Measurements from ENCODE around the gene NFE2L3. TPM values are rescaled to one million over a fixed set of nuclear protein-coding genes. Genes with fewer than 3 reads are reported as not detected.
"Not testable (repeated sequence)": the region's sequence is repeated elsewhere in the genome, so short reads cannot be mapped to it uniquely, and the experiment has no call there.

NFE2L3 gene
- total RNA-seq: 10 to 100 TPM; 19.9 to 23.8 TPM

- ChIA-PET POLR2A (interaction anchor here (0.6 to 1.9 kb wide), 9 partner anchors 15 to 142 kb away, joined by 3 to 19 read pairs (median 10); partner anchors contain the start of gene CBX3), CTCF (interaction anchor here (0.6 to 3.3 kb wide), 9 partner anchors 14 to 1013 kb away, joined by 3 to 21 read pairs (median 6); partner anchors contain the start of genes CBX3 and HOXA9)
- H3K27me3 Mint-ChIP-seq: no peaks in the 10 kb centered on the region
- H3K36me3 Mint-ChIP-seq (ENCODE audit: low read depth): peaks cover 16% of the 10 kb centered on the region
- peak within 1 kb of the TSS; percentile 93 for H3K4me3 Mint-ChIP-seq
- ATAC-seq: peak; percentile 68
- intact Hi-C loops (cut with DNase I, micrococcal nuclease): loop anchor here in 1 of 2 experiments (1.0 to 5.0 kb wide), 6 partner anchors 49 to 290 kb away; partner anchors contain the start of gene CBX3
- peaks cover 52% of the 10 kb centered on the region for H3K4me1 Mint-ChIP-seq
- no peaks in the 10 kb centered on the region for H3K9me3 Mint-ChIP-seq (ENCODE audit: low read depth)
- DNase-seq: peak; percentile 91
- H3K27ac Mint-ChIP-seq: peak within 1 kb of the TSS; percentile 97
Observed at GRCh38 chr7:26151953-26152781, at the start of gene NFE2L3. TSS of gene NFE2L3 (plus strand) at chr7:26152198. CDS start at chr7:26152499, 301 bp downstream.

GRCh38 chr7:26103596-26103995 is 48.4 kb upstream of the NFE2L3 start:
- ChIA-PET POLR2A (interaction anchor here (0.7 kb wide), 1 partner anchor 90 kb away, joined by 3 read pairs; no protein-coding TSS in a partner anchor), CTCF (interaction anchor here (0.6 to 5.7 kb wide), 3 partner anchors 14 to 66 kb away, joined by 3 to 36 read pairs (median 4); no protein-coding TSS in a partner anchor)
- Mint-ChIP-seq H3K9me3 (ENCODE audit: low read depth) (no peaks in the 10 kb centered on the region), H3K27me3 (no peaks in the 10 kb centered on the region), H3K4me3 (no peak overlapping the region), H3K36me3 (ENCODE audit: low read depth) (no peaks in the 10 kb centered on the region), H3K4me1 (peaks cover 27% of the 10 kb centered on the region), H3K27ac (no peak overlapping the region)
- intact Hi-C loops (cut with DNase I, micrococcal nuclease): no loop called here
- no peak for DNase-seq
- no peak for ATAC-seq

- CTCF ChIA-PET: interaction anchor here (0.6 to 5.7 kb wide), 2 partner anchors 16 to 125 kb away, joined by 3 to 36 read pairs; no protein-coding TSS in a partner anchor
- Mint-ChIP-seq H3K27me3 (no peaks in the 10 kb centered on the region), H3K4me3 (no peak overlapping the region), H3K36me3 (ENCODE audit: low read depth) (no peaks in the 10 kb centered on the region), H3K4me1 (peaks cover 16% of the 10 kb centered on the region), H3K9me3 (ENCODE audit: low read depth) (no peaks in the 10 kb centered on the region), H3K27ac (no peak overlapping the region)
- DNase-seq (no peak), ATAC-seq (no peak)
- intact Hi-C loops (cut with DNase I, micrococcal nuclease): no loop called here
- POLR2A ChIA-PET: no interaction called here
Observed at GRCh38 chr7:26105236-26105635, 46.8 kb upstream of the NFE2L3 start.

GRCh38 chr7:26105931-26106330 is 46.1 kb upstream of the NFE2L3 start:
- Mint-ChIP-seq H3K4me1 (peaks cover 14% of the 10 kb centered on the region), H3K27me3 (no peaks in the 10 kb centered on the region), H3K36me3 (ENCODE audit: low read depth) (no peaks in the 10 kb centered on the region), H3K27ac (no peak overlapping the region), H3K4me3 (no peak overlapping the region), H3K9me3 (ENCODE audit: low read depth) (no peaks in the 10 kb centered on the region)
- POLR2A ChIA-PET: no interaction called here
- intact Hi-C loops (cut with DNase I, micrococcal nuclease): no loop called here
- DNase-seq: no peak
- ATAC-seq: no peak
- CTCF ChIA-PET: interaction anchor here (0.6 to 5.7 kb wide), 3 partner anchors 13 to 125 kb away, joined by 3 to 36 read pairs (median 3); no protein-coding TSS in a partner anchor

- intact Hi-C loops (cut with DNase I, micrococcal nuclease): no loop called here
- no peak overlapping the region for H3K27ac Mint-ChIP-seq
Observed at GRCh38 chr7:26112203-26112740, 39.7 kb upstream of the NFE2L3 start.

GRCh38 chr7:26115650-26116049 is 36.3 kb upstream of the NFE2L3 start:
- intact Hi-C loops (cut with DNase I, micrococcal nuclease): no loop called here
- POLR2A ChIA-PET: no interaction called here
- no peak for DNase-seq

More at GRCh38 chr7:26112203-26112740, 39.7 kb upstream of the NFE2L3 start:
- CTCF ChIA-PET: interaction anchor here (0.6 to 1.5 kb wide), 5 partner anchors 7 to 400 kb away, joined by 3 to 5 read pairs (median 4); no protein-coding TSS in a partner anchor
- POLR2A ChIA-PET: no interaction called here
- no peak overlapping the region for H3K4me3 Mint-ChIP-seq
- peaks cover 8% of the 10 kb centered on the region for H3K4me1 Mint-ChIP-seq
- H3K9me3 Mint-ChIP-seq (ENCODE audit: low read depth): no peaks in the 10 kb centered on the region
- no peaks in the 10 kb centered on the region for H3K36me3 Mint-ChIP-seq (ENCODE audit: low read depth)
- no peaks in the 10 kb centered on the region for H3K27me3 Mint-ChIP-seq
- ATAC-seq: no peak
- DNase-seq: no peak

GRCh38 chr7:26117142-26117807 is 34.7 kb upstream of the NFE2L3 start:
- Mint-ChIP-seq H3K27ac (no peak overlapping the region), H3K4me1 (peaks cover 2% of the 10 kb centered on the region), H3K36me3 (ENCODE audit: low read depth) (no peaks in the 10 kb centered on the region), H3K9me3 (ENCODE audit: low read depth) (no peaks in the 10 kb centered on the region), H3K27me3 (no peaks in the 10 kb centered on the region), H3K4me3 (no peak overlapping the region)
- ChIA-PET POLR2A (interaction anchor here (0.5 kb wide), 1 partner anchor 15 kb away, joined by 5 read pairs; no protein-coding TSS in a partner anchor), CTCF (interaction anchor here (0.6 to 1.8 kb wide), 5 partner anchors 13 to 981 kb away, joined by 3 to 8 read pairs (median 4); no protein-coding TSS in a partner anchor)
- ATAC-seq (no peak), DNase-seq (peak; percentile 31)
- intact Hi-C loops (cut with DNase I, micrococcal nuclease): no loop called here

More at GRCh38 chr7:26115650-26116049, 36.3 kb upstream of the NFE2L3 start:
- H3K4me1 Mint-ChIP-seq: peaks cover 9% of the 10 kb centered on the region
- CTCF ChIA-PET: interaction anchor here (0.7 kb wide), 1 partner anchor 156 kb away, joined by 3 read pairs; no protein-coding TSS in a partner anchor
- H3K9me3 Mint-ChIP-seq (ENCODE audit: low read depth): no peaks in the 10 kb centered on the region
- ATAC-seq: no peak
- H3K4me3 Mint-ChIP-seq: no peak overlapping the region
- H3K27me3 Mint-ChIP-seq: no peaks in the 10 kb centered on the region
- H3K27ac Mint-ChIP-seq: no peak overlapping the region
- no peaks in the 10 kb centered on the region for H3K36me3 Mint-ChIP-seq (ENCODE audit: low read depth)

DNA sequence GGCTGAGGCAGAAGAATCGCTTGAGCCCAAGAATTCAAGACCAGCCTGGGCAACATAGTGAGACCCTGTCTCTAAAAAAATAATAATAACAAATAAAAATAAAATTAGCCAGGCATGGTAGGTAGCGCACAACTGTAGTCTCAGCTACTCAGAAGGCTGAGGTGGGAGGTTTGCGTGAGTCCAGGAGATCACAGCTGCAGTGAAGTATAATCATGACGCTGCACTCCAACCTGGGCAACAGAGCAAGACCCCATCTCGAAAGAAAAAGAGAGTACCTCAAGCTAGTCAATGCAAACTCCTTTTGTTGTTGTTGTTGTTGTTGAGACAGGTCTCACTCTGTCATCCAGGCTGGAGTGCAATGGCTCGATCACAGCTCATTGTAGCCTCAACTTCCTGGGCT is 34.0 kb upstream of the NFE2L3 start:
- ChIA-PET CTCF (interaction anchor here (0.6 to 1.8 kb wide), 7 partner anchors 12 to 1926 kb away, joined by 3 to 8 read pairs (median 4); no protein-coding TSS in a partner anchor), POLR2A (no interaction called here)
- DNase-seq (no peak), ATAC-seq (no peak)
- H3K36me3 Mint-ChIP-seq (ENCODE audit: low read depth): no peaks in the 10 kb centered on the region
- H3K4me1 Mint-ChIP-seq: peaks cover 2% of the 10 kb centered on the region
- H3K27me3 Mint-ChIP-seq: no peaks in the 10 kb centered on the region
- intact Hi-C loops (cut with DNase I, micrococcal nuclease): no loop called here
- no peak overlapping the region for H3K4me3 Mint-ChIP-seq
- H3K9me3 Mint-ChIP-seq (ENCODE audit: low read depth): no peaks in the 10 kb centered on the region
- no peak overlapping the region for H3K27ac Mint-ChIP-seq

DNA sequence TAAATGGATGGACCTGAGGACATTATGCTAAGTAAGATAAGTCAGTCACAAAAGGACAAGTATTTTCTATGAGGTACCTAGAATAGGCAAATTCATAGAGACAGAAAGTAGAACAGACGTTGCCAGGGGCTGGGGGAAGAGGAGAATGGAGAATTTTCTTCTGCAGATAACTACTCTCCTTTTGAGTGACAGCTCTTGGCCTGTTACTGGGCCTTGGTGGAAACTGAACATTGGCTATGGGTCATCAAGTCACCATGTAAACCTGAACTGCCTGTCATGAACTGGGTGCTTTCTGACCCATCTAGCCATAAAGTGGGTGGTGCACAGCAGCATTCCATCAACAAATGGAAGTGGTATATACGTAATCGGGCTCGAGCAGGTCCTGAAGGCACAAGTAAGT is 29.3 kb upstream of the NFE2L3 start:
- CTCF ChIA-PET: no interaction called here
- Mint-ChIP-seq H3K4me1 (no peaks in the 10 kb centered on the region), H3K27me3 (no peaks in the 10 kb centered on the region), H3K27ac (no peak overlapping the region), H3K9me3 (ENCODE audit: low read depth) (no peaks in the 10 kb centered on the region), H3K36me3 (ENCODE audit: low read depth) (no peaks in the 10 kb centered on the region), H3K4me3 (no peak overlapping the region)
- DNase-seq (no peak), ATAC-seq (no peak)
- intact Hi-C loops (cut with DNase I, micrococcal nuclease): no loop called here
- POLR2A ChIA-PET: no interaction called here

DNA sequence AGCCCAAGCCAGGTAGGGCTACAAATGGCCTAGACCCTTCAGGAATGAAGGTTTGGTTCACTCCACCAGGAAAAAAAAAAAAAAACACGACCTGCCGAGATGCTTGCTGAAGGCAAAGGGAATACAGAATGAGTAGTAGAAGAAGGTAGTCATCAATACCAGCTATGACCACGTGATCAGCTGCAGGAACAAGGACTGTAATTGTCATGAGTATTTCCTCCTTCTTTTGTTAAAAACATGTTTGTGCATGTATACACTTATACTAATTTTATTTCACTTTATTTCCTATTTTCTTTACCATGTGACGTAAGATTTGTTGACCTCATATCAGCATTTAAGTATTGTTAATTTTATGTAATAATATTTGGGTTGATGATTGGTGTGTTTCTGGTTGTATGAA is 27.2 kb upstream of the NFE2L3 start:
- CTCF ChIA-PET: interaction anchor here (0.6 kb wide), 1 partner anchor 24 kb away, joined by 3 read pairs; no protein-coding TSS in a partner anchor
- DNase-seq; H3K36me3 Mint-ChIP-seq (ENCODE audit: low read depth); H3K4me3 Mint-ChIP-seq; intact Hi-C loops (cut with DNase I, micrococcal nuclease); H3K4me1 Mint-ChIP-seq; H3K27me3 Mint-ChIP-seq; POLR2A ChIA-PET; ATAC-seq; H3K9me3 Mint-ChIP-seq (ENCODE audit: low read depth); H3K27ac Mint-ChIP-seq: not testable (repeated sequence)

DNA sequence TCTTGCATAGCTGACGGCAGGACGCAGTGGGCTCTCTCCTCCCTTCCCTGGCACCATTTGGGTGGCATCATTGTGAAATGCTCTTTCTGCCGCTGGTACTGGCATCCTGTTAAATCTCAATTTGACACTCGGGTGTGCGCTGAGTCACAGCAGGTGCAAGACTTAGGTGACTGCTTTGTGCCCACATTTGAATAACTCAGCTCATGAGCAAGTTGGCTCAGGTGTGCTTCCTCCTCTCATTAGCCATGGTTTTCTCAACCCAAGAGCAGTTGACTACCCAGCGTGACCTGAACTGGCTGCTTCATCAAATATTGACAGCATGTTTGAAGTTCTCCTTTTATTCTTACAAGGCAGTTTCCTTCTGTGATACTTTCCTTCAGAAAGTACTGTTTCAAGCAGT is 24.6 kb upstream of the NFE2L3 start:
- H3K27me3 Mint-ChIP-seq: no peaks in the 10 kb centered on the region
- no peaks in the 10 kb centered on the region for H3K9me3 Mint-ChIP-seq (ENCODE audit: low read depth)
- H3K4me1 Mint-ChIP-seq: no peaks in the 10 kb centered on the region
- DNase-seq: no peak
- H3K36me3 Mint-ChIP-seq (ENCODE audit: low read depth): no peaks in the 10 kb centered on the region
- POLR2A ChIA-PET: interaction anchor here (0.5 to 1.0 kb wide), 2 partner anchors 25 to 70 kb away, joined by 3 read pairs; partner anchors contain the start of gene NFE2L3
- CTCF ChIA-PET: interaction anchor here (1.0 kb wide), 1 partner anchor 19 kb away, joined by 3 read pairs; no protein-coding TSS in a partner anchor
- intact Hi-C loops (cut with DNase I, micrococcal nuclease): no loop called here
- no peak overlapping the region for H3K4me3 Mint-ChIP-seq
- no peak for ATAC-seq
- no peak overlapping the region for H3K27ac Mint-ChIP-seq

Measured in activated CD4-positive, alpha-beta T cell treated with anti-CD3 and anti-CD28 coated beads for 36 hours (primary cell).